GM12892 (cell line): ENCODE results near the gene NIPSNAP3A.

Experiments used
- POLR2A ChIP-seq: IDR thresholded peaks from 2 replicates; pipeline ENCODE4 v1.6.1; 2011; ENCODE audit warnings: low read depth, low read length, control low read depth
- POLR2AphosphoS5 ChIP-seq: IDR thresholded peaks from 2 replicates; pipeline ENCODE4 v1.6.1; 2011; ENCODE audit warnings: low read depth, low read length, control low read depth
- TAF1 ChIP-seq: IDR thresholded peaks from 2 replicates; pipeline ENCODE4 v1.6.1; 2011; ENCODE audit warnings: low read depth, mild to moderate bottlenecking, control low read depth, low read length, borderline replicate concordance

DNA sequence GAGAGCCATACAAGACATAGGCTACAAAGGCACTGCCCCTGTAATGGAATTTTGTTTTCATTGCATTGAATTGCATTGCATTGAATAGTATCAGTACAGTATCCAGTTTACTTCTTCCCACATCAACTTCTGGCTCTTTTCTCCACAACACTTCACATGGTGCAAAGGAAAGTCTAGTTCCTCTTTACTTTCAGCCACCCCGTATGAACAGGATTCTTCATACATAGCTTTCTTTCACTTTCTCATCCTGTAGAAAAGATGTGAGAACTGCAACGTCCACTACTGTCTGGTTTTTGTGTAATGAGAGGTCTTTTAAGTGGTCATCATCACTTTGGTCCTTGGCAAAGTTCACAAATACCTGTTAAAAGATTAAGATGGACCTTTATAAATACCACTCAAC is 36.6 kb downstream of the NIPSNAP3A start:
- no peak for TF ChIP-seq TAF1
- TF ChIP-seq POLR2A, result no peak
- TF ChIP-seq POLR2AphosphoS5, result no peak
